Kidney (tissue), 14 donors: ENCODE results near the gene SRRM3. TPM values are rescaled to one million over a fixed set of nuclear protein-coding genes. Genes with fewer than 3 reads are reported as not detected.

Source experiments
- DNase-seq, 5 donors: peaks; one replicate each; pipeline ENCODE4 v3.0.0-alpha.2; 2013 to 2020
- FAIRE-seq: peaks from 2 replicates; lab custom pipeline; 2012; peaks lifted over from hg19 to GRCh38; lab: Jason Lieb, UNC
- H3K27ac ChIP-seq, 2 donors: one replicate each; pipeline ENCODE4 v1.7.0; 2013; ENCODE audit warnings: low read depth in 2 of 2, low read length in 2 of 2, inconsistent platforms in 1 of 2
- H3K27me3 ChIP-seq: one replicate; pipeline ENCODE4 v1.7.1; 2013; ENCODE audit warnings: low read length, inconsistent platforms; ENCODE audit not compliant: control insufficient read depth, insufficient read depth
- H3K36me3 ChIP-seq, 3 donors: one replicate each; pipeline versions ENCODE4 v1.7.0 to v1.7.1; 2013; ENCODE audit warnings: low read length in 3 of 3, control low read depth in 1 of 3, inconsistent platforms in 1 of 3; ENCODE audit not compliant: insufficient read depth in 3 of 3, control insufficient read depth in 2 of 3
- H3K4me1 ChIP-seq, 3 donors: one replicate each; pipeline versions ENCODE4 v1.7.0 to v1.7.1; 2013; ENCODE audit warnings: low read length in 3 of 3, inconsistent platforms in 1 of 3, low read depth in 1 of 3; ENCODE audit not compliant: control insufficient read depth in 2 of 3, insufficient read depth in 2 of 3
- H3K4me3 ChIP-seq, 3 donors: one replicate each; pipeline versions ENCODE4 v1.7.0 to v1.8.1; 2013; ENCODE audit warnings: low read length in 3 of 3, control low read depth in 1 of 3, inconsistent platforms in 1 of 3
- H3K9ac ChIP-seq, 3 donors: one replicate each; pipeline versions ENCODE4 v1.7.0 to v1.7.1; 2013; ENCODE audit warnings: low read length in 3 of 3, control low read depth in 1 of 3, inconsistent platforms in 1 of 3
- H3K9me3 ChIP-seq, 3 donors: one replicate each; pipeline versions ENCODE4 v1.7.0 to v1.7.1; 2013; ENCODE audit warnings: low read length in 3 of 3, control low read depth in 1 of 3, inconsistent platforms in 1 of 3; ENCODE audit not compliant: control insufficient read depth in 2 of 3, insufficient read depth in 1 of 3
- intact Hi-C: fragments of 100-400 bp; cut with DNase I; formaldehyde crosslinking; loops from one replicate; pipeline ENCODE4 v1.11.1; 2022
- polyA plus RNA-seq: library from polyadenylated mRNA; stranded (reverse); fragments of 350-450 nt; fragmentation: Illumina TruSeq; extraction: RNeasy Lipid Tissue Mini Kit (QIAGEN cat#74804); gene quantifications from one replicate; pipeline ENCODE4 v1.2.3, GENCODE V29; 2014; ENCODE audit warnings: low read depth, low replicate concordance; ENCODE audit not compliant: insufficient read depth
- total RNA-seq: library from RNA; stranded (reverse); fragmentation: NEBNext Ultra II Directional; extraction: Animal tissue kit (Norgen Biotek cat#: 25700); gene quantifications from one replicate; pipeline ENCODE4 v1.2.1, GENCODE V29; 2021
- TF ChIP-seq, protein P1 (sequence below): IDR thresholded peaks from 3 replicates; pipeline ENCODE4 v1.5.1; 2012; ENCODE audit warnings: mild to moderate bottlenecking, moderate library complexity, borderline replicate concordance; ENCODE audit not compliant: insufficient read depth; ENCODE audit errors: extremely low read depth
- donor health status: control.
- donor health status: control.
- donor health status: control.
- donor health status: control.
- donor health status: control.
- donor health status: DM: yes; HTN: yes; CAD: no.
- donor health status: Normal renal cell carcinoma (clear cell type).

Gene SRRM3
- total and polyA plus RNA-seq, 2 donors from 2014 or later, result 0.99 to 1.0 TPM

- H3K27ac ChIP-seq, result no peak overlapping the region
- DNase-seq (no peak), FAIRE-seq (no peak)
- peaks cover 3% of the 10 kb centered on the region for H3K27me3 ChIP-seq
- no peak overlapping the region for H3K4me3 ChIP-seq
- no peaks in the 10 kb centered on the region for H3K36me3 ChIP-seq
- no peaks in the 10 kb centered on the region for H3K9me3 ChIP-seq
- TF ChIP-seq, protein P1, sequence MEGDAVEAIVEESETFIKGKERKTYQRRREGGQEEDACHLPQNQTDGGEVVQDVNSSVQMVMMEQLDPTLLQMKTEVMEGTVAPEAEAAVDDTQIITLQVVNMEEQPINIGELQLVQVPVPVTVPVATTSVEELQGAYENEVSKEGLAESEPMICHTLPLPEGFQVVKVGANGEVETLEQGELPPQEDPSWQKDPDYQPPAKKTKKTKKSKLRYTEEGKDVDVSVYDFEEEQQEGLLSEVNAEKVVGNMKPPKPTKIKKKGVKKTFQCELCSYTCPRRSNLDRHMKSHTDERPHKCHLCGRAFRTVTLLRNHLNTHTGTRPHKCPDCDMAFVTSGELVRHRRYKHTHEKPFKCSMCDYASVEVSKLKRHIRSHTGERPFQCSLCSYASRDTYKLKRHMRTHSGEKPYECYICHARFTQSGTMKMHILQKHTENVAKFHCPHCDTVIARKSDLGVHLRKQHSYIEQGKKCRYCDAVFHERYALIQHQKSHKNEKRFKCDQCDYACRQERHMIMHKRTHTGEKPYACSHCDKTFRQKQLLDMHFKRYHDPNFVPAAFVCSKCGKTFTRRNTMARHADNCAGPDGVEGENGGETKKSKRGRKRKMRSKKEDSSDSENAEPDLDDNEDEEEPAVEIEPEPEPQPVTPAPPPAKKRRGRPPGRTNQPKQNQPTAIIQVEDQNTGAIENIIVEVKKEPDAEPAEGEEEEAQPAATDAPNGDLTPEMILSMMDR, result no peak
- intact Hi-C loops, result no loop called here
- no peak overlapping the region for H3K9ac ChIP-seq
- peaks cover 0 to 6% (median 0%) of the 10 kb centered on the region in 3 donors for H3K4me1 ChIP-seq
Measured at GRCh38 chr7:76222839-76223238, 21.1 kb downstream of the SRRM3 start.

DNA sequence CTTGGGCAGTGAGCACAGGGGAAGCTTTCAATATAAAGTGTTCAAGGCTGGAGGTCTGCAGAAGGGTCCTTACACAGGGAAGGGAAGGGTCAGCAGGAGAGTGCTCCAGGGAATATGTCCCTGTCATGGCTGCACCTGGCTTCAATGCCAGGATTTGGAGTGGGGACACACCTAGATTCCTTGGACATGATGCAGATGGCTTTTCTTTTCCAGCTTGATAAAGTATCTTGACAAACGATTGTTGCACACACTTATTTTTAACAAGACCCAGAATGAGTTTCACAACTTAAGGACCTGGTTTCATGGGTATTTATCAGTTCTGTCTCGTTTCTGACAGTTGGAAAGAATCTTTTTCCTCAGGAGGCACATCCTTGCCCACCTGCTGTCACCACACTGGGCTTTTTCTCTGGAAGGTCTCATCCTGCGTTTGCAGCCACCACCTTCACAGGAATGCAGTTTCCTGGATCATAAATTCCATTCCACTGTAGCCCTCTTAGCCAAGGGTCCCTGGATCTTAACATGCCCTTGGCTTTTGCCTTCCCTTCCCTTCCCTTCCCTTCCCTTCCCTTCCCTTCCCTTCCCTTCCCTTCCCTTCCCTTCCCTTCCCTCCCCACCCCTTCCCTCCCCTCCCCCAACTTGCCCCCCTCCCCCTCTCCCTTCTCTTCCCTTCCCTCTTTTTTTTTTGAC is 21.7 kb downstream of the SRRM3 start:
- H3K27ac ChIP-seq, result no peak overlapping the region
- FAIRE-seq, result no peak
- TF ChIP-seq, protein P1, result no peak
- H3K36me3 ChIP-seq, result no peaks in the 10 kb centered on the region
- no peak overlapping the region for H3K9ac ChIP-seq
- H3K9me3 ChIP-seq, result no peaks in the 10 kb centered on the region
- peaks cover 3% of the 10 kb centered on the region for H3K27me3 ChIP-seq
- no peak for DNase-seq
- peaks cover 0 to 6% (median 0%) of the 10 kb centered on the region in 3 donors for H3K4me1 ChIP-seq
- no peak overlapping the region for H3K4me3 ChIP-seq
- intact Hi-C loops, result no loop called here

GRCh38 chr7:76224695-76225094 is 23.0 kb downstream of the SRRM3 start:
- DNase-seq, result no peak
- no peaks in the 10 kb centered on the region for H3K36me3 ChIP-seq
- no peaks in the 10 kb centered on the region for H3K9me3 ChIP-seq
- no peak overlapping the region for H3K9ac ChIP-seq
- FAIRE-seq, result no peak
- intact Hi-C loops, result no loop called here
- TF ChIP-seq, protein P1, result no peak
- H3K27ac ChIP-seq, result no peak overlapping the region
- H3K4me1 ChIP-seq, result peaks cover 0 to 6% (median 0%) of the 10 kb centered on the region in 3 donors
- H3K27me3 ChIP-seq, result peaks cover 3% of the 10 kb centered on the region
- no peak overlapping the region for H3K4me3 ChIP-seq
